ENCODE results near the gene ZNF254. TPM values are rescaled to one million over a fixed set of nuclear protein-coding genes. Genes with fewer than 3 reads are reported as not detected.
"Not testable (repeated sequence)": the region's sequence is repeated elsewhere in the genome, so short reads cannot be mapped to it uniquely, and the experiment has no call there.

ZNF254 gene
- total RNA-seq, 1 donor from 2014 or later = 10.2 TPM

GRCh38 chr19:24065865-24066604 lies 21.0 kb upstream of the ZNF254 start:
- intact Hi-C loops (cut with micrococcal nuclease) = no loop called here
- DNase-seq = no peak
- ATAC-seq = no peak

GRCh38 chr19:24069905-24070657 lies 16.9 kb upstream of the ZNF254 start:
- intact Hi-C loops (cut with micrococcal nuclease) = no loop called here
- ATAC-seq (no peak), DNase-seq (no peak)

GRCh38 chr19:24071078-24071477 lies 15.9 kb upstream of the ZNF254 start:
- intact Hi-C loops (cut with micrococcal nuclease) = no loop called here

GRCh38 chr19:24072720-24073119 lies 14.3 kb upstream of the ZNF254 start:
- DNase-seq = no peak
- no peak for ATAC-seq

More at GRCh38 chr19:24071078-24071477, 15.9 kb upstream of the ZNF254 start:
- DNase-seq (no peak), ATAC-seq (peak; percentile 29)

GRCh38 chr19:24073807-24074206 lies 13.2 kb upstream of the ZNF254 start:
- intact Hi-C loops (cut with micrococcal nuclease) = no loop called here
- ATAC-seq (no peak), DNase-seq (no peak)

More at GRCh38 chr19:24072720-24073119, 14.3 kb upstream of the ZNF254 start:
- intact Hi-C loops (cut with micrococcal nuclease) = no loop called here

- no peak for DNase-seq
- intact Hi-C loops (cut with micrococcal nuclease) = no loop called here
- ATAC-seq = no peak
These were observed 12.1 kb upstream of the ZNF254 start for GRCh38 chr19:24074720-24075454.

GRCh38 chr19:24075530-24075929 lies 11.5 kb upstream of the ZNF254 start:
- DNase-seq; intact Hi-C loops (cut with micrococcal nuclease); ATAC-seq: not testable (repeated sequence)

- intact Hi-C loops (cut with micrococcal nuclease) = no loop called here
- DNase-seq (no peak), ATAC-seq (no peak)
These were observed 8.3 kb upstream of the ZNF254 start for GRCh38 chr19:24078680-24079079.

- intact Hi-C loops (cut with micrococcal nuclease) = no loop called here
- DNase-seq (no peak), ATAC-seq (no peak)
These were observed 5.9 kb upstream of the ZNF254 start for GRCh38 chr19:24081056-24081455.

- ATAC-seq = no peak
- intact Hi-C loops (cut with micrococcal nuclease) = no loop called here
These were observed 11.4 kb downstream of the ZNF254 start for GRCh38 chr19:24098359-24098758.

GRCh38 chr19:24099829-24100228 lies 12.8 kb downstream of the ZNF254 start:
- intact Hi-C loops (cut with micrococcal nuclease) = no loop called here
- ATAC-seq = no peak
- no peak for DNase-seq

More at GRCh38 chr19:24098359-24098758, 11.4 kb downstream of the ZNF254 start:
- no peak for DNase-seq

- intact Hi-C loops (cut with micrococcal nuclease); DNase-seq; ATAC-seq: not testable (repeated sequence)
These were observed 13.6 kb downstream of the ZNF254 start for GRCh38 chr19:24100597-24100996.

GRCh38 chr19:24101459-24102115 lies 14.6 kb downstream of the ZNF254 start:
- no peak for ATAC-seq
- intact Hi-C loops (cut with micrococcal nuclease) = no loop called here

GRCh38 chr19:24127601-24128000 lies 40.6 kb downstream of the ZNF254 start:
- intact Hi-C loops (cut with micrococcal nuclease) = no loop called here
- no peak for ATAC-seq
- DNase-seq = no peak

More at GRCh38 chr19:24101459-24102115, 14.6 kb downstream of the ZNF254 start:
- no peak for DNase-seq

- no peak for DNase-seq
- ATAC-seq = peak; percentile 73
- intact Hi-C loops (cut with micrococcal nuclease) = no loop called here
These were observed 53.1 kb downstream of the ZNF254 start for GRCh38 chr19:24140099-24140498.

- intact Hi-C loops (cut with micrococcal nuclease) = no loop called here
- ATAC-seq = no peak
These were observed 53.6 kb downstream of the ZNF254 start for GRCh38 chr19:24140591-24140990.

GRCh38 chr19:24141612-24142011 lies 54.6 kb downstream of the ZNF254 start:
- intact Hi-C loops (cut with micrococcal nuclease) = no loop called here
- no peak for DNase-seq
- ATAC-seq = no peak

More at GRCh38 chr19:24140591-24140990, 53.6 kb downstream of the ZNF254 start:
- no peak for DNase-seq

- DNase-seq (no peak), ATAC-seq (no peak)
- intact Hi-C loops (cut with micrococcal nuclease) = no loop called here
These were observed 55.8 kb downstream of the ZNF254 start for GRCh38 chr19:24142771-24143170.

- ATAC-seq (no peak), DNase-seq (no peak)
- intact Hi-C loops (cut with micrococcal nuclease) = no loop called here
These were observed 72.7 kb downstream of the ZNF254 start for GRCh38 chr19:24159707-24160106.
